ENCODE data around the gene FAM43B. TPM values are rescaled to one million over a fixed set of nuclear protein-coding genes. Genes with fewer than 3 reads are reported as not detected.

FAM43B gene
- total and polyA plus RNA-seq, 7 donors, result 0.05 to 1.2 (median 0.50) TPM

DNA sequence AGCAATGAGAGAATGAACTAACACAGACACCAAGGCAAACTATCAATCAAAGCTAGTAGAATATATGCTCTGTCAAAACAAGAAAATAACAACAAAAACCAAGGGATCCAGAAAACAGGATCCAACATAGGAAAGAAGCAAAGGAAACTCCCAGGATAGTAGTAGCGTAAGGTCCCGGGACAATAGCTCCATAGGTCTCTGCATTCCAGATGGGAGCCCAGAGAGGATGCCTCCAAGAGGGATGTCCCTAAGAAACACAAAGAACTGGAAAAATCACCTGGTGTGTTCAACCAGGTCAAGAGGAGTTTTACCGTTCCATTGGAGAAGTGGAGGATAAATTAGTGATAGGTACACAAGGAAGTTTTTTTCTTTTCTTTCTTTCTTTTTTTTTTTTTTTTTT, 5.7 kb upstream of the FAM43B start:
- intact Hi-C loops (cut with DNase I), result no loop called here
- Histone ChIP-seq H3K4me3 (no peak overlapping the region), H3K9me3 (no peaks in the 10 kb centered on the region), H3K4me1 (no peaks in the 10 kb centered on the region), H3K27me3 (ENCODE audit: insufficient read depth in 3 of 3, low read length in 2 of 3) (peaks cover 0 to 63% (median 0%) of the 10 kb centered on the region in 3 donors), H3K36me3 (ENCODE audit: insufficient read depth in 1 of 2, low read depth in 1 of 2) (no peaks in the 10 kb centered on the region), H3K27ac (no peak overlapping the region)
- 79 to 90% (median 85%) methylated on average over 3 of the region's 3 CpGs for WGBS, 3 donors
- TF ChIP-seq, protein P1, sequence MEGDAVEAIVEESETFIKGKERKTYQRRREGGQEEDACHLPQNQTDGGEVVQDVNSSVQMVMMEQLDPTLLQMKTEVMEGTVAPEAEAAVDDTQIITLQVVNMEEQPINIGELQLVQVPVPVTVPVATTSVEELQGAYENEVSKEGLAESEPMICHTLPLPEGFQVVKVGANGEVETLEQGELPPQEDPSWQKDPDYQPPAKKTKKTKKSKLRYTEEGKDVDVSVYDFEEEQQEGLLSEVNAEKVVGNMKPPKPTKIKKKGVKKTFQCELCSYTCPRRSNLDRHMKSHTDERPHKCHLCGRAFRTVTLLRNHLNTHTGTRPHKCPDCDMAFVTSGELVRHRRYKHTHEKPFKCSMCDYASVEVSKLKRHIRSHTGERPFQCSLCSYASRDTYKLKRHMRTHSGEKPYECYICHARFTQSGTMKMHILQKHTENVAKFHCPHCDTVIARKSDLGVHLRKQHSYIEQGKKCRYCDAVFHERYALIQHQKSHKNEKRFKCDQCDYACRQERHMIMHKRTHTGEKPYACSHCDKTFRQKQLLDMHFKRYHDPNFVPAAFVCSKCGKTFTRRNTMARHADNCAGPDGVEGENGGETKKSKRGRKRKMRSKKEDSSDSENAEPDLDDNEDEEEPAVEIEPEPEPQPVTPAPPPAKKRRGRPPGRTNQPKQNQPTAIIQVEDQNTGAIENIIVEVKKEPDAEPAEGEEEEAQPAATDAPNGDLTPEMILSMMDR (IDR thresholded peaks at IDR 0.05), result no peak
- ATAC-seq (no peak), DNase-seq (no peak)

DNA sequence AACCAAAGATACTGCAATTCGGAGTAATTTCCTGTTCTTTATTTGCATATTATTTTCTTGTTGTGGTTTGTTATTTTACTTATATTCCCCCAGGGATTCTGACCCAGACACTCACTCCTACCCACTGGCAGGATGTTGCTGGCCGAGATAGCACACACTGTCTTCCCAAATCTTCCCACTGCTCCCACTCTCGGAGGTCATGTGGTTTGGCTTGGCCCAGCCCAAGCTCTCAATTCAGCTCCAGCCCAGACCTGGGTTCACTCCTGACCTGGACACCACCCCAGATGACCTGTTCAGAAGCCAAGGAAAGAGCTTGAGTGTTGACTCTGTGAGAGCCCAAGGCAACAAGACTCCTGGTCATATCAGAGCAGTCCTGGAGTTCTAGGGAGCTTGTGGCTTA, 1.2 kb upstream of the FAM43B start:
- intact Hi-C loops (cut with DNase I), result no loop called here
- TF ChIP-seq, protein P1 (IDR thresholded peaks at IDR 0.05), result no peak
- no peaks in the 10 kb centered on the region for H3K9me3 ChIP-seq
- peaks cover 7% of the 10 kb centered on the region for H3K4me1 ChIP-seq
- H3K27ac ChIP-seq, result no peak overlapping the region
- H3K4me3 ChIP-seq, result no peak overlapping the region
- 45 to 64% (median 50%) methylated on average over 3 of the region's 3 CpGs for WGBS, 3 donors
- DNase-seq (peak in 1 of 2 donors; percentile 18), ATAC-seq (no peak)
- no peaks in the 10 kb centered on the region for H3K36me3 ChIP-seq (ENCODE audit: insufficient read depth in 1 of 2, low read depth in 1 of 2)
- peaks cover 2 to 73% (median 7%) of the 10 kb centered on the region in 3 donors for H3K27me3 ChIP-seq (ENCODE audit: insufficient read depth in 3 of 3, low read length in 2 of 3)

DNA sequence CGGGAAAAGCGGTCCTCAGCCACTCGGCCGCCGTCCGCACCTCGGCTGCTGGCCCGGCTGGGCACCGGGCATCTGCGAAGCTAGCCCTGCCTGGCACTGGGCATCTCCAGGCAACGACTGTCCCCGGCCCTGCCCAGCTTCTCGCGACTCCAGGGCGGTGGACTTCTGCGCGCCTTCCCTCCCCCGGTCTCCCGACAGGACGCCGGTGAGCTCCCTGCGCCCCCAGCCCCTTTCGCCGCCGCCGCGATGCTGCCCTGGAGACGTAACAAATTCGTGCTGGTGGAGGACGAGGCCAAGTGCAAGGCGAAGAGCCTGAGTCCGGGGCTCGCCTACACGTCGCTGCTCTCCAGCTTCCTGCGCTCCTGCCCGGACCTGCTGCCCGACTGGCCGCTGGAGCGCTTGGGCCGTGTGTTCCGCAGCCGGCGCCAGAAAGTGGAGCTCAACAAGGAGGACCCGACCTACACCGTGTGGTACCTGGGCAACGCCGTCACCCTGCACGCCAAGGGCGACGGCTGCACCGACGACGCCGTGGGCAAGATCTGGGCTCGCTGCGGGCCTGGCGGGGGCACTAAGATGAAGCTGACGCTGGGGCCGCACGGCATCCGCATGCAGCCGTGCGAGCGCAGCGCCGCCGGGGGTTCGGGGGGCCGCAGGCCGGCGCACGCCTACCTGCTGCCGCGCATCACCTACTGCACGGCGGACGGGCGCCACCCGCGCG, 514 bp downstream of the FAM43B start:
- Histone ChIP-seq H3K4me3 (peak overlapping the region; percentile 52), H3K36me3 (ENCODE audit: insufficient read depth in 1 of 2, low read depth in 1 of 2) (no peaks in the 10 kb centered on the region), H3K27me3 (ENCODE audit: insufficient read depth in 3 of 3, low read length in 2 of 3) (peaks cover 2 to 68% (median 7%) of the 10 kb centered on the region in 3 donors), H3K27ac (no peak overlapping the region), H3K4me1 (peaks cover 7% of the 10 kb centered on the region), H3K9me3 (no peaks in the 10 kb centered on the region)
- peak; percentile 20 to 52 (median 42) for ATAC-seq
- intact Hi-C loops (cut with DNase I), result no loop called here
- peak in 1 of 2 donors; percentile 53 for DNase-seq
- 1% methylated on average over 80 to 82 of the region's 82 CpGs for WGBS, 3 donors
- TF ChIP-seq, protein P1 (IDR thresholded peaks at IDR 0.05), result no peak

DNA sequence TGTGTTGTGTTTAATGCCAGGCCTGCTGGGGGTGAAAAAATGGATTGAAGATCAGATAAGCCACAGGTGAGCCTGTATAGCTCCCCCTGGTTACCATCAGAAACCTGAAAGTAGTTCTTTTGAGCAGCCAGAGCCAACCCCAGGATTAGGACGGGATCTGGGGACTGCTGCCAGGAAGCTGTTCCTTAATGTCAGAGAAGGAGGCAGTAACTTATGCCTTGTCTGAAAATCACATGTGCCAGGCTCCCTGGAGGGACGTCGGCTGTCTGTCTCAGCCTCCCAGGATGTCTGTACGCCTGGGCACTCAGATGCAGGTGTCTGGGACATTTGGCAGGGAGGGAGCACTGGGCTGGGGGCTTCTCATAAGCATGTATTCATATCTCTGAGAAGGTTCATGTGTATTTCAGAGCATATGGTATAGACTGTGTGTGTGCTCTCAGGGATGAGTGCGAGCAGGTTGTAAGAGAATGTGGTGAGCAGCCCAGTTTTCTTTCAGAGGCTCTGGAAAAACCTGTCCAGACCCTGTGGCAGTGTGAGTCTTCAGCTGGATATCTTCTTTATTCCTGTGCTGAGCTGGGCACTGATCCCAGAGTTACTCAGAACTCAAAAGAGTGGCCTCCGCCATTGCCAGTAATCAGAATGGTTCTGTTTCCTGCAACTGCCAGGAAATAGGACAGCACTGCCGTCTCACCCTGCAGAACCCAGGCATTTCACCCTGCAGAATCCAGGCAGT, 2.8 kb downstream of the FAM43B start:
- ATAC-seq, result no peak
- DNase-seq, result no peak
- H3K36me3 ChIP-seq (ENCODE audit: insufficient read depth in 1 of 2, low read depth in 1 of 2), result no peaks in the 10 kb centered on the region
- peaks cover 2 to 48% (median 7%) of the 10 kb centered on the region in 3 donors for H3K27me3 ChIP-seq (ENCODE audit: insufficient read depth in 3 of 3, low read length in 2 of 3)
- WGBS, 3 donors, result 35 to 59% (median 50%) methylated on average over 7 of the region's 7 CpGs
- no peak overlapping the region for H3K27ac ChIP-seq
- H3K4me3 ChIP-seq, result no peak overlapping the region
- TF ChIP-seq, protein P1 (IDR thresholded peaks at IDR 0.05), result no peak
- H3K4me1 ChIP-seq, result peaks cover 7% of the 10 kb centered on the region
- H3K9me3 ChIP-seq, result no peaks in the 10 kb centered on the region
- intact Hi-C loops (cut with DNase I), result no loop called here

All from psoas muscle (tissue), 8 donors.